Trophoblast cell (in vitro differentiated cells and primary cell): ENCODE results near the gene SCFD2.
"Not testable (repeated sequence)": the region's sequence is repeated elsewhere in the genome, so short reads cannot be mapped to it uniquely, and the experiment has no call there.

Source experiments
- DNase-seq, 2 donors: peaks; one replicate each; pipeline ENCODE4 v3.0.0-alpha.2; 2016
- H2AFZ ChIP-seq: 2 replicates; pipeline ENCODE4 v1.6.1; 2013; ENCODE audit warnings: low read length, moderate library complexity, mild to moderate bottlenecking; ENCODE audit not compliant: insufficient read depth, poor library complexity
- H2AK5ac ChIP-seq: 2 replicates; pipeline ENCODE4 v1.6.1; 2013; ENCODE audit warnings: mild to moderate bottlenecking, low read length
- H2BK120ac ChIP-seq: 2 replicates; pipeline ENCODE4 v1.6.1; 2013; ENCODE audit warnings: low read length, mild to moderate bottlenecking, moderate library complexity; ENCODE audit not compliant: insufficient read depth, poor library complexity
- H2BK12ac ChIP-seq: 2 replicates; pipeline ENCODE4 v1.6.1; 2013; ENCODE audit warnings: mild to moderate bottlenecking, low read length, moderate library complexity
- H2BK5ac ChIP-seq: 2 replicates; pipeline ENCODE4 v1.6.1; 2013; ENCODE audit warnings: low read length, low read depth, moderate library complexity, mild to moderate bottlenecking; ENCODE audit not compliant: poor library complexity
- H3K14ac ChIP-seq: 2 replicates; pipeline ENCODE4 v1.6.1; 2013; ENCODE audit warnings: mild to moderate bottlenecking, low read length
- H3K18ac ChIP-seq: 2 replicates; pipeline ENCODE4 v1.6.1; 2013; ENCODE audit warnings: mild to moderate bottlenecking, low read length
- H3K23ac ChIP-seq: 2 replicates; pipeline ENCODE4 v1.6.1; 2013; ENCODE audit warnings: low read length
- H3K27ac ChIP-seq: 2 replicates; pipeline ENCODE4 v1.5.1; 2013; ENCODE audit warnings: low read depth, mild to moderate bottlenecking, inconsistent platforms, low read length, moderate library complexity
- H3K27me3 ChIP-seq: 2 replicates; pipeline ENCODE4 v1.6.1; 2013; ENCODE audit warnings: inconsistent platforms, mild to moderate bottlenecking, low read length, moderate library complexity; ENCODE audit not compliant: insufficient read depth
- H3K36me3 ChIP-seq, 2 experiments: 1 replicate in 1 of 2; 2 replicates in 1 of 2; pipeline ENCODE4 v1.6.1; 2013; ENCODE audit warnings: low read length in 2 of 2, mild to moderate bottlenecking in 2 of 2, moderate library complexity in 1 of 2; ENCODE audit not compliant: insufficient read depth in 2 of 2, control insufficient read depth in 1 of 2
- H3K4ac ChIP-seq: 2 replicates; pipeline ENCODE4 v1.6.1; 2013; ENCODE audit warnings: low read depth, mild to moderate bottlenecking, low read length, moderate library complexity
- H3K4me1 ChIP-seq, 2 experiments: 1 replicate in 1 of 2; 2 replicates in 1 of 2; pipeline ENCODE4 v1.6.1; 2013; ENCODE audit warnings: low read length in 2 of 2, mild to moderate bottlenecking in 2 of 2, moderate library complexity in 1 of 2; ENCODE audit not compliant: insufficient read depth in 2 of 2, control insufficient read depth in 1 of 2
- H3K4me2 ChIP-seq: 2 replicates; pipeline ENCODE4 v1.6.1; 2013; ENCODE audit warnings: inconsistent platforms, mild to moderate bottlenecking, low read length, moderate library complexity
- H3K4me3 ChIP-seq: 2 replicates; pipeline ENCODE4 v1.5.1; 2013; ENCODE audit warnings: mild to moderate bottlenecking, low read depth, low read length, inconsistent platforms
- H3K79me1 ChIP-seq: one replicate; pipeline ENCODE4 v1.6.1; 2013; ENCODE audit warnings: low read length
- H3K79me2 ChIP-seq: 2 replicates; pipeline ENCODE4 v1.6.1; 2013; ENCODE audit warnings: low read length, mild to moderate bottlenecking; ENCODE audit not compliant: control insufficient read depth, insufficient read depth, poor library complexity
- H3K9ac ChIP-seq: 2 replicates; pipeline ENCODE4 v1.6.1; 2013; ENCODE audit warnings: mild to moderate bottlenecking, low read length
- H3K9me3 ChIP-seq: 2 replicates; pipeline ENCODE4 v1.6.1; 2013; ENCODE audit warnings: low read depth, mild to moderate bottlenecking, control low read depth, inconsistent platforms, low read length; ENCODE audit not compliant: insufficient read depth
- H4K12ac ChIP-seq: 2 replicates; pipeline ENCODE4 v1.6.1; 2013; ENCODE audit warnings: low read depth, mild to moderate bottlenecking, low read length, moderate library complexity
- H4K8ac ChIP-seq: 2 replicates; pipeline ENCODE4 v1.6.1; 2013; ENCODE audit warnings: low read depth, mild to moderate bottlenecking, low read length, moderate library complexity
- H4K91ac ChIP-seq: one replicate; pipeline ENCODE4 v1.6.1; 2013; ENCODE audit warnings: low read depth, mild to moderate bottlenecking, low read length, moderate library complexity
- WGBS: extraction: QIAGEN DNeasy Blood & Tissue Kit; methylation state at CpG from one replicate; pipeline ENCODE4 v1.1.7; 2013; ENCODE audit warnings: missing lambda C conversion rate; ENCODE audit not compliant: insufficient read length, insufficient coverage; ENCODE audit errors: extremely low coverage; 5-methylcytosine and 5-hydroxymethylcytosine counted together

Gene SCFD2

GRCh38 chr4:53059871-53060270 is 306.0 kb downstream of the SCFD2 start:
- H3K27ac ChIP-seq, result no peak overlapping the region
- no peak overlapping the region for H3K4ac ChIP-seq
- H3K4me1 ChIP-seq, result peaks cover 3% of the 10 kb centered on the region in 2 experiments
- no peak overlapping the region for H3K4me2 ChIP-seq
- no peak overlapping the region for H2AK5ac ChIP-seq
- no peak overlapping the region for H3K14ac ChIP-seq
- H3K36me3 ChIP-seq, result no peaks in the 10 kb centered on the region
- H4K12ac ChIP-seq, result no peak overlapping the region
- no peak overlapping the region for H3K18ac ChIP-seq
- H3K23ac ChIP-seq, result no peak overlapping the region
- H4K8ac ChIP-seq, result no peak overlapping the region
- no peak for DNase-seq
- no peaks in the 10 kb centered on the region for H3K9me3 ChIP-seq
- H3K27me3 ChIP-seq, result no peaks in the 10 kb centered on the region
- H2BK12ac ChIP-seq, result no peak overlapping the region
- H3K79me1 ChIP-seq, result no peaks in the 10 kb centered on the region
- WGBS, result no CpG with 5 or more reads among the region's 1 CpG
- H2AFZ ChIP-seq, result no peak overlapping the region
- no peaks in the 10 kb centered on the region for H3K79me2 ChIP-seq
- H3K4me3 ChIP-seq, result no peak overlapping the region
- H2BK120ac ChIP-seq, result no peak overlapping the region
- no peak overlapping the region for H3K9ac ChIP-seq
- no peak overlapping the region for H4K91ac ChIP-seq
- no peak overlapping the region for H2BK5ac ChIP-seq

- H3K27me3 ChIP-seq, result no peaks in the 10 kb centered on the region
- no peak overlapping the region for H2BK5ac ChIP-seq
- no peak overlapping the region for H3K14ac ChIP-seq
- H3K4me2 ChIP-seq, result no peak overlapping the region
- no peak overlapping the region for H3K4ac ChIP-seq
- H4K8ac ChIP-seq, result no peak overlapping the region
- no peak overlapping the region for H3K9ac ChIP-seq
- H3K4me3 ChIP-seq, result no peak overlapping the region
- no peak overlapping the region for H3K23ac ChIP-seq
- peaks cover 3% of the 10 kb centered on the region for H3K79me1 ChIP-seq
- H3K79me2 ChIP-seq, result no peaks in the 10 kb centered on the region
- no peak overlapping the region for H4K12ac ChIP-seq
- no peaks in the 10 kb centered on the region for H3K9me3 ChIP-seq
- H3K36me3 ChIP-seq, result no peaks in the 10 kb centered on the region
- no peak overlapping the region for H2BK12ac ChIP-seq
- no peak overlapping the region for H4K91ac ChIP-seq
- H2BK120ac ChIP-seq, result no peak overlapping the region
- no peak overlapping the region for H2AK5ac ChIP-seq
- no peak overlapping the region for H2AFZ ChIP-seq
- WGBS, result no CpG with 5 or more reads among the region's 4 CpGs
- no peak overlapping the region for H3K18ac ChIP-seq
- H3K27ac ChIP-seq, result no peak overlapping the region
- peaks cover 3% of the 10 kb centered on the region in 2 experiments for H3K4me1 ChIP-seq
- no peak for DNase-seq
These were observed 306.6 kb downstream of the SCFD2 start for GRCh38 chr4:53059256-53059655.

GRCh38 chr4:53057679-53058078 is 308.2 kb downstream of the SCFD2 start:
- DNase-seq, result no peak
- H3K18ac ChIP-seq, result no peak overlapping the region
- no peak overlapping the region for H4K8ac ChIP-seq
- no peaks in the 10 kb centered on the region for H3K79me2 ChIP-seq
- no peak overlapping the region for H3K4ac ChIP-seq
- H2BK120ac ChIP-seq, result peak overlapping the region; percentile 46
- no peaks in the 10 kb centered on the region for H3K27me3 ChIP-seq
- H2BK12ac ChIP-seq, result peak overlapping the region; percentile 13
- H3K36me3 ChIP-seq, result no peaks in the 10 kb centered on the region
- H4K91ac ChIP-seq, result no peak overlapping the region
- no peaks in the 10 kb centered on the region for H3K9me3 ChIP-seq
- H3K14ac ChIP-seq, result no peak overlapping the region
- H3K23ac ChIP-seq, result no peak overlapping the region
- H3K4me1 ChIP-seq, result peaks cover 5% of the 10 kb centered on the region in 2 experiments
- no peak overlapping the region for H2AFZ ChIP-seq
- H3K4me3 ChIP-seq, result no peak overlapping the region
- no peak overlapping the region for H2BK5ac ChIP-seq
- no peak overlapping the region for H3K4me2 ChIP-seq
- no peak overlapping the region for H2AK5ac ChIP-seq
- no peak overlapping the region for H4K12ac ChIP-seq
- WGBS, result no CpG with 5 or more reads among the region's 3 CpGs
- no peak overlapping the region for H3K9ac ChIP-seq
- H3K79me1 ChIP-seq, result peaks cover 3% of the 10 kb centered on the region
- no peak overlapping the region for H3K27ac ChIP-seq

GRCh38 chr4:53057108-53057507 is 308.8 kb downstream of the SCFD2 start:
- H3K9me3 ChIP-seq, H2BK12ac ChIP-seq, H3K9ac ChIP-seq, H4K91ac ChIP-seq, H3K79me1 ChIP-seq, H2AFZ ChIP-seq, H3K18ac ChIP-seq, H3K4me3 ChIP-seq, H3K14ac ChIP-seq, H3K4ac ChIP-seq, H3K36me3 ChIP-seq, H4K8ac ChIP-seq, H3K79me2 ChIP-seq, H4K12ac ChIP-seq, H3K23ac ChIP-seq, H3K27me3 ChIP-seq, H3K4me1 ChIP-seq, DNase-seq, H3K4me2 ChIP-seq, H2AK5ac ChIP-seq, H2BK5ac ChIP-seq, H2BK120ac ChIP-seq, H3K27ac ChIP-seq: not testable (repeated sequence)
- no CpG with 5 or more reads among the region's 2 CpGs for WGBS
